Cerebellar nuclear complex (tissue), 1 donor: Measurements from ENCODE around the gene LAMB1.
"Not testable (repeated sequence)": the region's sequence is repeated elsewhere in the genome, so short reads cannot be mapped to it uniquely, and the experiment has no call there.

Experiments used
- DNase-seq, 2 experiments: peaks; one replicate each; lab custom pipeline; 2025; lab: John Stamatoyannopoulos, UW

LAMB1 gene

DNA sequence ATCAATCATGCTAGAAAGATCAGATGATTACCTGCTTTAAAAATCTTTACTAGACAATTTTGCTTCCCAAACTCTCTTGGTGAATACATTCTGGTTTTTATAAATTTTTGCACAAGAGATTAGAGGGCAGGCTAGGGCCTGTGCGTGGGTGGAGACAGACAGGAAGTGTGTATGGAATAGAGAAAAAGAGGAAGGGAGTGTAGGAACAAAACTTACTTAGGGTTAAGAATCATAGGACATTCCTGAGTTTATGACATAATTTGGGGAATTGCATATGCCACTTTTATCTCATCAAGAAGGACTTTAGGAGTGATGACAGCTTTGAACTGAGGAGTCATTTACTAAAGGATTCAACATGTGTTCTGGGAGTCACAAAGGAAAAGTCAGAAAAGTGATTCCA, 31.3 kb downstream of the LAMB1 start:
- no peak for DNase-seq

DNA sequence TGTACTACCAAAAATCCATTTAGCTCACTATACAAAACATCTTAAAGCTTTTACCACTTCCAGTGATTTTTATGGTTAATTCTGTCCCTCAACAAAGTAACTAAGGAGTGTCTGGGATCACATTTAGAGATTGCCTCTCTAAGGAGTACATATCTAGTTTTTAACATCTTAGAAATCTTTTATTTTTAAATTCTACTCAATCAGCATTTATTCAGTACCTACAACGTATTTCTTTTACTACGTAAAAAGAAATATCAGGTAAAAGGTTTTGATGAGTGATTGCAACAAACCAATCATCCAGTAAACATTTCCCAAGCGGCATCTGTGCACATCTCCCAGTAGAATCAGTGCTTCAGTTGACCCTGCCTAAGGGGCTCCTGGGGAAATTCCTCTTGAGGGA, 31.9 kb downstream of the LAMB1 start:
- no peak for DNase-seq

DNA sequence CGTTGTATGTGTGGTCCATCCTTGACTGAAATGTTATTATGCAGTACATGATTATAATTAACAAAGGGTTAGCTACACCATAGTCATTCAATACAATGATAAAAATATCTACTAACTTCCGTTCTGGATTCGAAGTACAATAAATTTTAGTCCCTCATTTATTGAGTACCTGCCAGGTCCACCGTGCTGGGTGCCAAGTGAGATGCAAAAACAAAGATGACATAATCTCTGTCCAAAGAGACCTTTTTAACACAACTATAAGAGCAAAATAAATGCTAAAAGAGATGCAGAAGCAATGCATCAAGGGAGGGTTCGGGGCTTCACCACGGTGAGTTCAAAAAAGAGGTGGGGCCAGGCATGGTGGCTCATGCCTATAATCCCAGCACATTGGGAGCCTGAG, 33.1 kb downstream of the LAMB1 start:
- no peak for DNase-seq

DNA sequence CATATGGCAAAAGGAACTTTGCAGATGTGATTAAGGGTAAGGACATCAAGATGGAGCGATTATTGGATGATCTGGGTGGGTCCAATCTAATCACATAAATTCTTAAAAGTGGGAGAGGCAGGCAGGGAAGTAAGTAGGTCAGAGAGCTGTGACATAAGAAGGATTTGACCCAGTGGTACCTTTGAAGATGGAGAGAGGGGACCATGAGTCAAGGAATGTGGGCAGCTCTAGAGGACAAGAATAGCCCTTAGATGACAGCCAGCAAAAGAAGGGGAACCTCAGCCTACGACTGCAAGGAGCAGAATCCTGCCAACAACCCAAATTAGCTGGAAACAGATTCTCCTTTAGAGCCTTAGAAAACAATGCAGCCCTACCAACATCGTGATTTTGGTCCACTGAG, 34.5 kb downstream of the LAMB1 start:
- no peak for DNase-seq

DNA sequence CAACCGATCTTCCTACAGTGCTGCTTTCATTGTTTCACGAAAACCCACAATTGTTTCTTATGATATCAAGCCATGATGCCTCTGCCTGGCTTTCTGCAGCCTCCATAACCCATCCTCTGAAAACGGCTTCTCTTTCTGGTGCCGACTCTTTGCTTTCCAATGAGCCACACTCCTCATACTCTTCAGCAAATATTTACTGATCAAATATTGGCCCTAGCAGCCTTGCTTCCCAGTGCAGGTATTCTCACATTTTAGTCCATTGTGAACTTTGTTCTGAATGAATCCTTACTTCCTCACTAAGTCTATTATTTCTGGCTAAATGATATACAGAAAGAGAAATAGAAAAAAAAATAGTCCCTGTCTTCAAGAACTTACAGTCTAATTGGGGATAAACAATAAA, 35.5 kb downstream of the LAMB1 start:
- DNase-seq: no peak

DNA sequence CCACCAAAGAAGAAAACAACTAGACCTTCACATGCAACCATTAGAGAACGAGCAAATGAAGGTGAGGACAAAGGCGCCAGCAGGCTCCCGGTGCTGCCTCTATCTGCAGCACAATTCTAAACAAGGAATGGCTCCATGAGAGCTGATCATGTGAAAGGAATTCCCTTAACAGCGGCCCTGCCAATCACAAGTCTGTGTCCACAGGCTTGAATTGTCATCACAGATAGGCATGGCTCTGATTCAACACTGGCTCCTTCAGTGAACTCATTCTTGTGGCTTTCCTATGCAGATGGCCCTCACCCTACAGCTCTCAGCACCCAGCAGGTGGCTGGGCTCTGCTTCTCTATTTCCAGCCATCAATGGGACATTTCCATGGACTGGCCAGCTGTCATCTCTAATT, 36.2 kb downstream of the LAMB1 start:
- DNase-seq: peak; percentile 56 to 74

DNA sequence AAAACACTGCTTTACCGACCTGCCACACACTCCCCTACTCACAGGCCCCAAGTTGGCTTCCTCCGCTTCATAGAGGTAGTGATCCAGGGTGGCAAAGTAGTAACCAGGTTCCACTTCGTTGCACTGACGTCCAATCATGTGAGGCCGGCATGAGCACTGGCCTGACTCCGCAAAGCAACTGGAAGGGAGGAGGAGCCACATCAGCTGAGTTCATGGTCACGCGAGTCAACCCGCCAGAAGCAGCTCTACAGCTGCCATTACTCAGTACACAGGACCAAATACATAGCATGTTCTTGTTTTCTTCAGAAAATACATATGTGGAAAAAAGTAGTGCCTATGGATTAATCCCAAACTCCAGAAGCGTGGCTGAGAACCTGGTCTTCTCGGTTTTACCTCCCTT, 38.5 kb downstream of the LAMB1 start:
- no peak for DNase-seq

DNA sequence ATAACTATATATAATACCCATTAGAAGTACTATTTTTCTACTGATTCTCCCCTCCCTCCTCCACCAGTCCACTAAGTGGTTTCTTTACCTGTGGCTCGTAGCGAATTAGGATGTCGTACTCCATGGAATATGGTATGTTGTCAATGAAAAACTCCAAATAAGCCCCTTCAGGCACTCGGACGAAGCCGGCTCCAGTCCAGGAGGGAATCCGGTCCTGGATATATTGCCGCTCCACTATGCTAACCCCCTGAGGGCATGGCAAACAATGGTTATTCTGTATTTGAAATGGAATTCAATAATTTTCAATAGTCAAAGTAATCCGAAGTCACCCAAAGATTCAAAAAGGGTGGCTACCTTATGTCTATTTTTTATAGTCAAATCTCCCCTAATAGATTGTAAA, 40.1 kb downstream of the LAMB1 start:
- no peak for DNase-seq

DNA sequence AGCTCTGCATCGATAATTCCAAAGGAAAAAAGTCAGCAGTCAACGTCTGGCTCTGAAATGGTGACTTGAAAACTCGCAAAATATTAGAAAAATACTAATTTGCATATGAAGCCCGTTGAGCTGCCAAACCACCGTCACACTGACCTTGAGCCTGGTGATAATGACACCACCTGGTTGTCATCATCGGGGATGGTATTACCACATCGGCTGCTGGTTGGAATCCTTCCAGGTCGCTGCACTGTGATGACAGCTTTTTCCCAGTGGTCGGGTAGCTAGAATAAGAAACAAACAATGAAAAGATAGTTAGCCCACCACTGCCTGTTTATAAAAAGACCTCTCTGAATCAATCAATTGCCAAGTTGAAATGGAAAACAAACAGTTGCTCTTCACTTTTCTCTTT, 41.6 kb downstream of the LAMB1 start:
- no peak for DNase-seq

DNA sequence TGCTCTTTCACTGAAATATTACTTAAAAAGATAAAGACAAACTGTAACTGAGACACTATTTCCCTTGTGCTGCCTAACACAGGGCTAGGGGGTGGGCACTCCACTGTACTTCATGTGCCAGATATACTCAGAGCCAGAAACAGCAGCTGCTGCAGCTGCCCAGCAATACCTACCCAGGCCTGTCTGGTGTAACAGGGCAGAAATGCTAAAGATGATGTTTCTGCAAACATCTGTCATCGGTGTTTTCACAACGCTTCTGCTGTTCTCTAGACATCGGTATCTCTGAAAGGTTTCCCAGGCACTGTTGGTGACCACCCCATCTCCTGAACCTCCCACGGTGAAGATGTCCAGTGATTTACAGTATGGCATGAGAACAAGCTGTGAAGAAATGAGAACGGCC, 42.7 kb downstream of the LAMB1 start:
- no peak for DNase-seq

DNA sequence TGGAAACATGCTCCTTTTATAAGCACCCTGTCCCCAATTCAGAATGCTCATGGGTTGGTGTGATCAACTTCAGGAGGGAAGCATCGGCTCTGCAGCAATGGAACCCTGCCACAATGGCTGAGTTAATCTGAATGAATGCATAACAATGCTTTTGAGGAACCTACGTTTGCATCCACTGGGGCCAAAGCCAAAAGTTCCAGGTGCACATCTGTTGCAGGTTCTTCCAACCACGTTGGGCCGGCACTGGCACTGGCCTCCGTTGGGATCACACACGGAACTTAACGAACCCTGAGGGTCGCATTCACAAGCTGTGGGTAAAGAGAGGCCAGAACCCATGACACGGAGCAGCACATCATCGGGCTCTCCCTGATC, 43.4 kb downstream of the LAMB1 start:
- no peak for DNase-seq

DNA sequence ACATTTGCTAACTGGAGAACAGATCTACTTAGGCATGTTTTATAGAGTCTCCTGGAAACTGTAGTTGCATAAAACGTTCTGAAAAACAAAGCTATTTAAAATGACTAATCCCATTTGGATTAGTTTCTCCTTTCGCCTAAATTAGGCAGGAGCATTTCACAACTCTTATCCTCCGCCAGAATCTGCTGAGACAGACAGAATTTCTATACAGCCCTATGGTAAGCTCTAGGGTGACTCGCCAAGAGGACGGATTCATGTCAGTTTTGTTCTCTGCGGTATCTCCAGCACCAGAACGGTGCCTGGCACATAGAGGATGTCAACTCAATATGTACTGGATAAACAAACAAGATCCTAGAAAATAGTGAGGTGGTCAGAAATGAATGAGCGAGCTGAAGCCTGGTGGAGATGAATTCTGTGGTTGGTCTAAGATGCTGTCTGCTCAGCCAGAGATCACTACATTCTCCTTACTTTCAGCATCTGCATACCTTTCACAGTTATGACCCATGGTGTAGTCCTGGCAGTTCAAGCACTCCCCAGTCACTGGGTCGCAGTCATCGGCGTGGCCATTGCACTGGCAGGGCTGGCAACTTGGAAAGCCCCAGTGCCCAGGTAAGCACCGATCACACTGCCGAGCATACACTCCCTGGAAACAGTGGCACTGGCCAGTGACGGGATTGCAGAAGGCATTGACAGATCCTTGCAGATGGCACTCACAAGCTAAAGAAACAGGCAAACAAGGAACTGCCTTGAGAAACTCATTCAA, 44.0 kb downstream of the LAMB1 start:
- no peak for DNase-seq

DNA sequence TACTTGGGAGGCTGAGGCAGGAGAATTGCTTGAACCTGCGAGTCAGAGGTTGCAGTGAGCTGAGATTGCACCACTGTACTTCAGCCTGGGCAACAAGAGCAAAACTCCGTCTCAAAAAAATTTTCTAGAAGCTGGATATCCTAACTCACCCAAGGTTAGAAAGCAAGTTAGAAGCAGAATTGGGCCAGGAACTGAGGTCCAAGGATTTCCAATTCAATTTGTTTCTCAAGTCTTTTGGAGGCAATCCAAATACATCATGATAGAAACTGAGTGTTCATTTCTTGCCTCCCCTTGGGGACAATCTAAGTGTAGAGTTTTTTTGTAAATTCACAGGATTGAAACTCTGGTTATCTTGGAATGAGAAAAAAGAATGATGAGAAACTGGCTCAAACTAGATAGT, 45.5 kb downstream of the LAMB1 start:
- no peak for DNase-seq

DNA sequence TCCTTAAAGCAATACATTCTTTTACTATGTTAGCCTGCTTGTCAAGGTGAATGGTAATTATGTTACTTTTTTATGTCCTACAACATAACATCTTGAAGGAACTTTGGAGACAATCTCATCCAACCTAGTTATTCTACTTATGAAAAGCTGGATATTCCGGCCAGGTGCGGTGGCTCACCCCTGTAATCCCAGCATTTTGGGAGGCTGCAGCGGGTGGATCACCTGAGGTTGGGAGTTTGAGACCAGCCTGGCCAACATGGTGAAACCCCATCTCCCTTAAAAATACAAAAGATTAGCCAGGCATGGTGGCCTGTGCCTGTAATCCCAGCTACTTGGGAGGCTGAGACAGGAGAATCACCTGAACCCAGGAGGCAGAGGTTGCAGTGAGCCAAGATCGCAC, 46.0 kb downstream of the LAMB1 start:
- DNase-seq: not testable (repeated sequence)

DNA sequence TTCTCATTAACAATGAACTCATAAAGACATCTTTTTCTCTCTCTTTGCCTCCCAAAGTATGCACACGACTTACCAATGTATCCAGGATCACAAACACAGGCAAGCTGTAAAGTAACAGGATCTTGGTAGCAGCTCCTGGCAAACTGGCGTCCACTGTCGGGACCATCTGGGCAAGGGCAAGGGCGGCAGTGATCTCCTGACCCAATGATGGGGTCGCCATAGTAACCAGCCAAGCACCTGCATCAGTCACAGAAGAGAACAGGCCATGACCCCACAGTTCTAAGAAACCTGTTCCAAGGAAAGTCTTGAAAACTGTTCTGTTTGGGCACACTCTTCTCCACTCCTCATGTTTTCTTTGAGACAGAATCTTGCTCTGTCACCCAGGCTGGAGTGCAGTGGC, 47.6 kb downstream of the LAMB1 start:
- DNase-seq: no peak

DNA sequence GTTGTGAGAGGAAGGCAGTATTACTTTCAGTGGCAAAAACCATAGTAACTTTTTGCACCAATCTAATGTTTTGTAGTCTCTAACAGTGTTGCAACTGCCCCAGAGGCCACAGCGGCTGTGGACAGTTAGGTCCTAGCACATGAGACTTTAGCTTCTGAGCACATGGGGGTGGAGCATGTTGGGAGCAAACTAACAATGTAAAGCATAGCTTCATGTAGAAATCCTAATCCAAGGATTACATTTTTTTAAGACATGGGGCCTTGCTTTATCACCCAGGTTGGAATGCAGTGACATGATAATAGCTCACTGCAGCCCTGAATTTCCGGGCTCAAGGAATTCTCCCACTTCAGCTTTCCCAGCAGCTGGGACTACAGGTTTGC, 49.0 kb downstream of the LAMB1 start:
- DNase-seq: no peak

DNA sequence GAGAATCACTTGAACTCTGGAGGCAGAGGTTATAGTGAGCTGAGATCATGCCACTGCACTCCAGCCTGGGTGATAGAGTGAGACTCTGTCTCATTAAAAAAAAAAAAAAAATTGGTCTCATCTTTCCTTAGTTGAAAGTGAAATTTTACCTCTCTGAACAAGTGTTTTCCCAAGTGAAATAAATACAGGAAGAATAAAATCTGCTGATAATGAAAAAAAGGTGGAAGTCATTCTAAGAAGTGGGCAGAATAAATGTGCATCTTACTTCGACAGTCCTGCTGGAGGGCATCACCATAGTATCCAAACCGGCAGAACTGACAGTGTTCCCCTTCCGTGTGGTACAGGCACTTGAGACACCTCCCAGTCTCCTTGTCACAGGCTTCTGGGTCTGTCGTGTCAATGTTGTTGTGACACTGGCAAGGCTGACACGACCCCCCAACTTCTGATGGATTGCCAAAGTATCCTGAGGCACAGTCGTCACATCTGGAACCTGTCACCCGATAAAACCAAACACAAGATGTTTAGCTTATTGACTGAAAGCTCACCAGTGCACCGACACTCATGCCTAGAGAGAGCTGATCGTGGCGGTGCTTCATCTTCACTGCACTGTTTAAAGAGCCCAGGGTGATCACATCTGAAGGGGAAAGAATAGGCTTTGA, 49.6 kb downstream of the LAMB1 start:
- DNase-seq: no peak

DNA sequence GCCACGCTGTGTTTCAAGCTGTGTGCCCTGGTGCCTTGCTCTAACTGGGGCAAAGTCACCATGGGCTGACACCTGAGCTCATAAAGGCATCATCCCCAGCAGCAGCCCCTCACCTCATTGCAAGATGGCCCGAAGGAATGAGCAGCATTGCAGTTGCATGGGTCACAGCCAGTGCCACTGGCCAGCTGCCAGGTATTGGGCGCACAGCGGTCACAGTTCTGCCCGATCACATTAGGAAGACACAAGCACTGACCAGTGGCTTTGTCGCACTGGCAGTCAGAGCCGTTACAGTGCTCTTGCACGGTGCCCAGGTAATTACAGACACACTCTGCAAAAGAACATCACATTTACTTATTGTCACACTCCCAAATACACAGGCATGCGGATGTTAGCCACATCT, 51.1 kb downstream of the LAMB1 start:
- DNase-seq: no peak

DNA sequence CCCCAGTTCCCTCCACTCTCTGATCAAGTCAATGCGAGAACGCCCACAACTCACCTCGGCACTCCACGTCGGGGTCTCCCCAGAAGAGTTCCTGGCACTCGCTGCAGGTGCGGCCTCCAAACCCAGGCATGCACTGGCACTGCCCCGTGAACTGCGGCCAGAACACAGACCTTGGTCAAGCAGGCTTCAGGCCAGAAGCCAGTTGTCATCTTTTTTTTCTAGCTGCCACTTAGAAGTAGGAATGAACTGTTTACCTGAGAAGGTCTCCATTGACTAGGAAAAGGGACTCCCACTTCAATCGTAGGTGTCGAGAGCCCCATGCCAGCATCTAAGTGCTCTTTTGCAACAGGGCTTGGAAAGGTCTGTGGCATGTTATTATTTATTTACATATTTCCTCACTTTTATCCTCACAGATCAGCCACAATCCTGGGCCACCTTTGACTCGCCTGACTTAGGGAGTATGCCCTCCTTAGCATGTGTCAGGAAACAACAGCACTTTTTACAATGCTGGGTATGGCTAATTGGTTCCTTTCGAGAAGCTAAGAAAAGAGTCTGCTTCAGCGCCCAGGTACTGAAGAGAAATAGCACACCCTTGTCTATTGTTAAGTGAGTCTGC, 51.7 kb downstream of the LAMB1 start:
- no peak for DNase-seq

DNA sequence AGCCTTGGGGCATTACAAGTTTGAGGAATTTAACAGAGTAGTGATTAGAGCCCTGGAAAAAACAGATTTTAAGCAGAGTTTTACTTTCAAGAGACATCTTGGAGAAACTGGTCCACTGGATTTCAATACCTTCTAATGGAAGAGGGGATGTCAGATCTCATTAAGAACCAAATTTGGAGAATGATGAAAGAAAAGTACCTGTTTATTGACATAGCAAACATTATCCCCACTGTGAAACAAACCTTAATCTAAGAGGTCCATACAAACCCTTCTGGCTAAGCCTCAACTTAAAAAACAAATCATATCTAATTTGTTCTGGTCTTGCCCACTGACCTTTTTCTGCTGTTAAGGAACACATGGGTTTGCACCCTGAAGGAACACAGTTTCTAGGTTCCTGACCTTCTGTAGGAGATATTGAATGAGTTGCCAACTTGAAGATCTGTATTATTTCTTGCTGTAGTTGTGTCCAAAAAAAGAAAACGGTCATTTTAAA, 53.5 kb downstream of the LAMB1 start:
- no peak for DNase-seq

DNA sequence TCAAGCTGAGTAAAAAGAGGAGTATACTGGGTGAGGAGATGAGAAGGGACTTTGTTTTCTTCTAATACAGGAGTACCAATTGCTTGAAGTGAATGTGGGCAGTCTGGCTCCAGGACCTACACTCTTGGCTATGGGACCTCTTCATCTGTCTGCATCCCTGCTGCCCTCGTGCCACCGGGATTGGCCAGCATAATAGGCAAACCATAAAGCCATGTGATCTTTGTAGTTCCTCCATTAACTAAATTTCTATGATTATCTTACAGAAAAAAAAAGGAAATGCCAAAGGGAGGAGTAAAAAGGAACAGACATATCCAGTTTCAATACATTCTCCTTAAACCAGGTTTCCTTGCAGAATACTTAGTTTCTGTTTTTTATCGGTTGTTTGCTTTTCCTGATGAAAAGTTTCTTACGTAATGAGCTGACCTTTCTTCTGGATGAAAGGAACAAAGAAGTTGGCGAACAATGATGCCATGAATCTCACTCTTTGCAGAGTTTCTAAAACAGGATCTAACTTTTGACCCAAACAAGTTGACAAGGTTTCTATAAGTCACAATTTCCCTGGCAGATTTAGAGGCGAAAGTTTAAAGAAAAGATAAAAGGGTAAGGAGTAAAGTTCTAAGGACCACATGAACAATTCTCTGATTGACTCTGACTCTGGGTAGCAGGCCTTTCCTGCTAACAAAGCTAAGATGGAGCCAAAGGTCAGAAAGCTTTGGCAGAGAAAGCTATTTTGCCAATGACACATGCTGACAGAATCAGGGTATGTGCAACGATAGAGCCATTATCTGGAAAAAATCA, 54.1 kb downstream of the LAMB1 start:
- DNase-seq: no peak

DNA sequence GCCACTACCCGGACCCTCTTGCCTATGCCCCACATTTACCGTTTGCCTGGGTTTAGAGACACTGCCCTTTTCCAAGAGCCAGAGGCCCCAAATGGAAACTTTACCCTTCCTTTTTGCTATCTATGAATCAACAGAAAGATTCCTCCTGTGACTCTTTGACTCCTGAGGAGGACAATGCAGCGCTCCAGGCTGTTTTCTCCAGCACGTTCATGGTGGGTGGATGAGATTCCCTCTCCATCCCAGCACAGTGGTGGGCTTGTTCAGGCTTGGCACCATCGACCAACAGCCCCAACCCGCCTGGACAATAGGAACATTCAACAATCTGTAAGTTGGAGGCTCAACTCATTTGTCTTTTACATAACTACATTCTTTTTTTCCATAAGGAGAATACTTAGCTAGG, 56.1 kb downstream of the LAMB1 start:
- no peak for DNase-seq

DNA sequence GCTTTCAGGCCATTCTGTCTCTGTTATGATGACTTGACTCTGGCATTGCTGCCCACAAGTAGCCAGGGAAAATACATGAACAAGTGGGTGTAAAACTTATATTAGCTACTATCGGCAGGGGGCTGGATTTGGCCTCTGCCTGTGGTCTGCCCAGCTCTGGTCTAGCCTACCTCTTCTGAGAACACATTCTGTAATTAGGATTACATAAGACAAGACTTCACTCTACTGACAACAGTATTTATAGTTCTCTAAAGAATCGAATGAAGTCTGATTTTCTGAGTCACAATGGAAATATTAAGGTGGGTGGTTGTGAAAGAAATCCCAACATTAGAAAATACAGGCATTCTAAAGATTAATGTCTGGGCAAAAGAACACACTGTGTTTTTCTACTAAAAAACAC, 56.5 kb downstream of the LAMB1 start:
- DNase-seq: no peak
